Activated CD4-positive, alpha-beta memory T cell treated with anti-CD3 and anti-CD28 coated beads for 36 hours (primary cell): Measurements from ENCODE around the gene CFAP126. TPM values are rescaled to one million over a fixed set of nuclear protein-coding genes. Genes with fewer than 3 reads are reported as not detected.
A peak's percentile ranks its signal among the peaks of the same experiment; 100 is the strongest.
"Not testable (repeated sequence)": the region's sequence is repeated elsewhere in the genome, so short reads cannot be mapped to it uniquely, and the experiment has no call there.

Experiments used
- CTCF ChIA-PET: fragments of 350-600 bp; sonication (Branson Sonifier 250); formaldehyde crosslinking; loops from one replicate; lab custom pipeline; 2021; ENCODE audit warnings: antibody characterized with exemption, inconsistent platforms; lab: Charles Lee
- POLR2A ChIA-PET: fragments of 350-600 bp; sonication (Branson Sonifier 250); formaldehyde crosslinking; loops from one replicate; lab custom pipeline; 2021; ENCODE audit warnings: antibody characterized with exemption; lab: Charles Lee
- DNase-seq: peaks from one replicate; pipeline ENCODE4 v3.0.0-alpha.2; 2020
- H3K27ac Mint-ChIP-seq: one replicate; pipeline ENCODE4 v1.8.0; 2021; ENCODE audit warnings: mixed read lengths
- H3K27me3 Mint-ChIP-seq: one replicate; pipeline ENCODE4 v1.8.0; 2021; ENCODE audit warnings: mixed read lengths
- H3K36me3 Mint-ChIP-seq: one replicate; pipeline ENCODE4 v1.8.0; 2021; ENCODE audit warnings: mixed read lengths
- H3K4me1 Mint-ChIP-seq: one replicate; pipeline ENCODE4 v1.8.0; 2021; ENCODE audit warnings: low read depth, mixed read lengths
- H3K4me3 Mint-ChIP-seq: one replicate; pipeline ENCODE4 v1.8.0; 2021; ENCODE audit warnings: mild to moderate bottlenecking, mixed read lengths
- H3K9me3 Mint-ChIP-seq: one replicate; pipeline ENCODE4 v1.8.0; 2021; ENCODE audit warnings: mixed read lengths
- intact Hi-C: fragments of 100-400 bp; cut with micrococcal nuclease; formaldehyde crosslinking; loops from one replicate; pipeline ENCODE4 v1.15.1; 2023
- total RNA-seq, 2 experiments: library from RNA; stranded (reverse); gene quantifications; one replicate each; pipeline ENCODE4 v1.2.3, GENCODE V29; 2021

The CFAP126 gene
- total RNA-seq, 2 experiments from 2014 or later: 0.29 TPM; not detected in 1

- H3K9me3 Mint-ChIP-seq: no peaks in the 10 kb centered on the region
- peak overlapping the region; percentile 99 for H3K27ac Mint-ChIP-seq
Observed at GRCh38 chr1:161398900-161399256, 31.2 kb upstream of the CFAP126 start.

GRCh38 chr1:161397038-161397437 is 29.4 kb upstream of the CFAP126 start:
- H3K36me3 Mint-ChIP-seq: peaks cover 21% of the 10 kb centered on the region
- H3K9me3 Mint-ChIP-seq, DNase-seq, POLR2A ChIA-PET, H3K27me3 Mint-ChIP-seq, CTCF ChIA-PET, H3K4me3 Mint-ChIP-seq, H3K27ac Mint-ChIP-seq: not testable (repeated sequence)
- intact Hi-C loops: loop anchor here (10.0 kb wide), 2 partner anchors 48 to 348 kb away; partner anchors contain the start of gene DUSP12
- H3K4me1 Mint-ChIP-seq: peaks cover 29% of the 10 kb centered on the region

More at GRCh38 chr1:161398900-161399256, 31.2 kb upstream of the CFAP126 start:
- intact Hi-C loops: loop anchor here (1.0 to 10.0 kb wide), 3 partner anchors 9 to 346 kb away; partner anchors contain the start of gene DUSP12
- ChIA-PET POLR2A (interaction anchor here (1.6 kb wide), 1 partner anchor 12 kb away, joined by 3 read pairs; no protein-coding TSS in a partner anchor), CTCF (no interaction called here)
- Mint-ChIP-seq H3K36me3 (peaks cover 21% of the 10 kb centered on the region), H3K27me3 (peaks cover 3% of the 10 kb centered on the region), H3K4me3 (peak overlapping the region; percentile 93), H3K4me1 (peaks cover 34% of the 10 kb centered on the region)
- DNase-seq: no peak

GRCh38 chr1:161393151-161393550 is 25.5 kb upstream of the CFAP126 start:
- intact Hi-C loops: loop anchor here (10.0 kb wide), 2 partner anchors 52 to 352 kb away; partner anchors contain the start of gene DUSP12
- Mint-ChIP-seq H3K27me3 (no peaks in the 10 kb centered on the region), H3K36me3 (no peaks in the 10 kb centered on the region), H3K9me3 (no peaks in the 10 kb centered on the region), H3K4me1 (peaks cover 25% of the 10 kb centered on the region), H3K4me3 (no peak overlapping the region), H3K27ac (no peak overlapping the region)
- CTCF ChIA-PET: no interaction called here
- POLR2A ChIA-PET: no interaction called here
- DNase-seq: no peak

GRCh38 chr1:161391611-161392010 is 23.9 kb upstream of the CFAP126 start:
- peak overlapping the region; percentile 93 for H3K4me3 Mint-ChIP-seq
- H3K9me3 Mint-ChIP-seq: no peaks in the 10 kb centered on the region
- CTCF ChIA-PET: interaction anchor here (0.7 to 1.4 kb wide), 3 partner anchors 10 to 48 kb away, joined by 3 to 5 read pairs (median 5); no protein-coding TSS in a partner anchor
- H3K4me1 Mint-ChIP-seq: peaks cover 37% of the 10 kb centered on the region
- H3K27me3 Mint-ChIP-seq: no peaks in the 10 kb centered on the region
- H3K27ac Mint-ChIP-seq: no peak overlapping the region
- intact Hi-C loops: loop anchor here (2.0 to 10.0 kb wide), 3 partner anchors 53 to 353 kb away; partner anchors contain the start of gene DUSP12
- POLR2A ChIA-PET: no interaction called here
- no peaks in the 10 kb centered on the region for H3K36me3 Mint-ChIP-seq
- DNase-seq: no peak

GRCh38 chr1:161391136-161391535 is 23.5 kb upstream of the CFAP126 start:
- H3K4me3 Mint-ChIP-seq: peak overlapping the region; percentile 93
- not testable (repeated sequence) for H3K9me3 Mint-ChIP-seq, DNase-seq, H3K27me3 Mint-ChIP-seq, H3K36me3 Mint-ChIP-seq
- H3K4me1 Mint-ChIP-seq: peaks cover 42% of the 10 kb centered on the region
- CTCF ChIA-PET: interaction anchor here (0.7 to 1.4 kb wide), 3 partner anchors 10 to 49 kb away, joined by 3 to 5 read pairs (median 5); no protein-coding TSS in a partner anchor
- intact Hi-C loops: loop anchor here (2.0 to 10.0 kb wide), 3 partner anchors 54 to 354 kb away; partner anchors contain the start of gene DUSP12
- peak overlapping the region; percentile 96 for H3K27ac Mint-ChIP-seq
- POLR2A ChIA-PET: interaction anchor here (1.0 kb wide), 1 partner anchor 221 kb away, joined by 3 read pairs; no protein-coding TSS in a partner anchor

GRCh38 chr1:161390559-161390858 is 22.8 kb upstream of the CFAP126 start:
- DNase-seq: no peak

GRCh38 chr1:161389691-161390558 is 22.2 kb upstream of the CFAP126 start:
- no peaks in the 10 kb centered on the region for H3K36me3 Mint-ChIP-seq
- peak overlapping the region; percentile 96 for H3K27ac Mint-ChIP-seq
- H3K4me3 Mint-ChIP-seq: peak overlapping the region; percentile 93
- peak; percentile 95 for DNase-seq
- intact Hi-C loops: loop anchor here (1.0 to 10.0 kb wide), 5 partner anchors 9 to 355 kb away; partner anchors contain the start of genes DUSP12 and NDUFS2
- H3K4me1 Mint-ChIP-seq: peaks cover 45% of the 10 kb centered on the region
- H3K27me3 Mint-ChIP-seq: no peaks in the 10 kb centered on the region
- ChIA-PET CTCF (interaction anchor here (0.9 to 2.3 kb wide), 7 partner anchors 8 to 167 kb away, joined by 3 to 8 read pairs (median 5); partner anchors contain the start of gene TOMM40L), POLR2A (interaction anchor here (0.6 to 1.4 kb wide), 6 partner anchors 10 to 222 kb away, joined by 3 to 5 read pairs (median 3); partner anchors contain the start of genes NDUFS2 and TOMM40L)
- H3K9me3 Mint-ChIP-seq: no peaks in the 10 kb centered on the region

More at GRCh38 chr1:161390559-161390858, 22.8 kb upstream of the CFAP126 start:
- POLR2A ChIA-PET: interaction anchor here (1.0 kb wide), 1 partner anchor 222 kb away, joined by 3 read pairs; no protein-coding TSS in a partner anchor
- Mint-ChIP-seq H3K27me3 (no peaks in the 10 kb centered on the region), H3K27ac (peak overlapping the region; percentile 96), H3K4me3 (peak overlapping the region; percentile 93), H3K9me3 (no peaks in the 10 kb centered on the region), H3K36me3 (no peaks in the 10 kb centered on the region), H3K4me1 (peaks cover 45% of the 10 kb centered on the region)
- CTCF ChIA-PET: interaction anchor here (1.3 to 1.4 kb wide), 3 partner anchors 9 to 18 kb away, joined by 3 to 5 read pairs (median 5); no protein-coding TSS in a partner anchor
- intact Hi-C loops: loop anchor here (1.0 to 10.0 kb wide), 4 partner anchors 9 to 354 kb away; partner anchors contain the start of gene DUSP12

GRCh38 chr1:161389158-161389557 is 21.5 kb upstream of the CFAP126 start:
- intact Hi-C loops: loop anchor here (5.0 kb wide), 1 partner anchor 187 kb away; the partner anchor contains the start of gene NDUFS2
- ChIA-PET CTCF (interaction anchor here (0.5 to 2.3 kb wide), 6 partner anchors 11 to 166 kb away, joined by 3 to 8 read pairs (median 4); partner anchors contain the start of gene TOMM40L), POLR2A (interaction anchor here (0.9 to 1.4 kb wide), 4 partner anchors 11 to 187 kb away, joined by 3 to 5 read pairs (median 4); partner anchors contain the start of genes NDUFS2 and TOMM40L)
- Mint-ChIP-seq H3K4me3 (peak overlapping the region; percentile 93), H3K27ac (peak overlapping the region; percentile 96), H3K4me1 (peaks cover 45% of the 10 kb centered on the region)
- not testable (repeated sequence) for H3K9me3 Mint-ChIP-seq, H3K27me3 Mint-ChIP-seq, H3K36me3 Mint-ChIP-seq, DNase-seq

GRCh38 chr1:161388639-161389038 is 21.0 kb upstream of the CFAP126 start:
- Mint-ChIP-seq H3K4me1 (peaks cover 45% of the 10 kb centered on the region), H3K9me3 (no peaks in the 10 kb centered on the region)
- DNase-seq: no peak

GRCh38 chr1:161382214-161383019 is 14.7 kb upstream of the CFAP126 start:
- H3K27ac Mint-ChIP-seq: peak overlapping the region; percentile 42
- H3K36me3 Mint-ChIP-seq: no peaks in the 10 kb centered on the region
- H3K4me1 Mint-ChIP-seq: peaks cover 19% of the 10 kb centered on the region
- no peaks in the 10 kb centered on the region for H3K27me3 Mint-ChIP-seq
- DNase-seq: no peak
- CTCF ChIA-PET: interaction anchor here (0.6 to 9.8 kb wide), 46 partner anchors 9 to 375 kb away, joined by 3 to 213 read pairs (median 6); partner anchors contain the start of genes APOA2, CFAP126, NDUFS2 and PPOX
- intact Hi-C loops: loop anchor here (1.0 to 5.0 kb wide), 3 partner anchors 70 to 200 kb away; partner anchors contain the start of gene SDHC
- POLR2A ChIA-PET: no interaction called here
- H3K4me3 Mint-ChIP-seq: no peak overlapping the region
- H3K9me3 Mint-ChIP-seq: no peaks in the 10 kb centered on the region

More at GRCh38 chr1:161388639-161389038, 21.0 kb upstream of the CFAP126 start:
- intact Hi-C loops: loop anchor here (5.0 kb wide), 1 partner anchor 186 kb away; the partner anchor contains the start of gene NDUFS2
- H3K27me3 Mint-ChIP-seq: no peaks in the 10 kb centered on the region
- no peaks in the 10 kb centered on the region for H3K36me3 Mint-ChIP-seq
- H3K4me3 Mint-ChIP-seq: peak overlapping the region; percentile 26
- peak overlapping the region; percentile 96 for H3K27ac Mint-ChIP-seq
- ChIA-PET POLR2A (interaction anchor here (1.2 kb wide), 1 partner anchor 186 kb away, joined by 3 read pairs; the partner anchor contains the start of gene NDUFS2), CTCF (interaction anchor here (0.5 to 2.8 kb wide), 6 partner anchors 51 to 207 kb away, joined by 3 to 9 read pairs (median 6); partner anchors contain the start of gene TOMM40L)
